ENCODE results near the gene NME7.

The NME7 gene

GRCh38 chr1:169156580-169156979 lies 211.0 kb downstream of the NME7 start:
- DNase-seq (ENCODE audit: low read depth in 2 of 2): no peak

- no peak for DNase-seq (ENCODE audit: low read depth in 2 of 2)
These were observed 211.9 kb downstream of the NME7 start for GRCh38 chr1:169155675-169156074.

- no peak for DNase-seq (ENCODE audit: low read depth in 2 of 2)
These were observed 216.2 kb downstream of the NME7 start for GRCh38 chr1:169151338-169151837.

GRCh38 chr1:169150641-169151337 lies 216.8 kb downstream of the NME7 start:
- no peak for DNase-seq (ENCODE audit: low read depth in 2 of 2)

GRCh38 chr1:169149555-169150286 lies 217.9 kb downstream of the NME7 start:
- DNase-seq (ENCODE audit: low read depth in 2 of 2): no peak

GRCh38 chr1:169148472-169149252 lies 218.9 kb downstream of the NME7 start:
- no peak for DNase-seq (ENCODE audit: low read depth in 2 of 2)

- no peak for DNase-seq (ENCODE audit: low read depth in 2 of 2)
These were observed 220.9 kb downstream of the NME7 start for GRCh38 chr1:169146576-169147214.

GRCh38 chr1:169144941-169145626 lies 222.5 kb downstream of the NME7 start:
- no peak for DNase-seq (ENCODE audit: low read depth in 2 of 2)

- DNase-seq (ENCODE audit: low read depth in 2 of 2): no peak
These were observed 223.6 kb downstream of the NME7 start for GRCh38 chr1:169143984-169144383.

- DNase-seq (ENCODE audit: low read depth in 2 of 2): no peak
These were observed 224.3 kb downstream of the NME7 start for GRCh38 chr1:169143346-169143745.

GRCh38 chr1:169142129-169142528 lies 225.5 kb downstream of the NME7 start:
- DNase-seq (ENCODE audit: low read depth in 2 of 2): no peak

GRCh38 chr1:169141356-169141755 lies 226.2 kb downstream of the NME7 start:
- no peak for DNase-seq (ENCODE audit: low read depth in 2 of 2)

GRCh38 chr1:169138866-169139670 lies 228.5 kb downstream of the NME7 start:
- no peak for DNase-seq (ENCODE audit: low read depth in 2 of 2)

GRCh38 chr1:169137357-169137756 lies 230.2 kb downstream of the NME7 start:
- DNase-seq (ENCODE audit: low read depth in 2 of 2): no peak

- DNase-seq (ENCODE audit: low read depth in 2 of 2): no peak
These were observed 233.6 kb downstream of the NME7 start for GRCh38 chr1:169133801-169134502.

GRCh38 chr1:169133228-169133576 lies 234.4 kb downstream of the NME7 start:
- DNase-seq (ENCODE audit: low read depth in 2 of 2): no peak

GRCh38 chr1:169132512-169133227 lies 234.9 kb downstream of the NME7 start:
- no peak for DNase-seq (ENCODE audit: low read depth in 2 of 2)

- no peak for DNase-seq (ENCODE audit: low read depth in 2 of 2)
These were observed 236.9 kb downstream of the NME7 start for GRCh38 chr1:169130683-169131082.

- DNase-seq (ENCODE audit: low read depth in 2 of 2): no peak
These were observed 238.3 kb downstream of the NME7 start for GRCh38 chr1:169129109-169129784.
